ENCODE data around the gene TRIM44.

- TF ChIP-seq CTCF (optimal IDR thresholded peaks at IDR 0.05 in 1 of 3, IDR thresholded peaks at IDR 0.05 in 1 of 3, conservative IDR thresholded peaks at IDR 0.05 in 1 of 3; ENCODE audit: extremely low read depth in 1 of 3, insufficient read depth in 2 of 3, low read length in 3 of 3) (no peak), EZH2 (IDR thresholded peaks at IDR 0.05; ENCODE audit: low read length) (no peak)
Observed at GRCh38 chr11:35792846-35793192, 130.2 kb downstream of the TRIM44 start.
